Kidney (tissue), 14 donors: ENCODE results near the gene LYZL4. TPM values are rescaled to one million over a fixed set of nuclear protein-coding genes. Genes with fewer than 3 reads are reported as not detected.

Source experiments
- DNase-seq, 5 donors: peaks; one replicate each; pipeline ENCODE4 v3.0.0-alpha.2; 2013 to 2020
- FAIRE-seq: peaks from 2 replicates; lab custom pipeline; 2012; peaks lifted over from hg19 to GRCh38; lab: Jason Lieb, UNC
- H3K27ac ChIP-seq, 2 donors: one replicate each; pipeline ENCODE4 v1.7.0; 2013; ENCODE audit warnings: low read depth in 2 of 2, low read length in 2 of 2, inconsistent platforms in 1 of 2
- H3K27me3 ChIP-seq: one replicate; pipeline ENCODE4 v1.7.1; 2013; ENCODE audit warnings: low read length, inconsistent platforms; ENCODE audit not compliant: control insufficient read depth, insufficient read depth
- H3K36me3 ChIP-seq, 3 donors: one replicate each; pipeline versions ENCODE4 v1.7.0 to v1.7.1; 2013; ENCODE audit warnings: low read length in 3 of 3, control low read depth in 1 of 3, inconsistent platforms in 1 of 3; ENCODE audit not compliant: insufficient read depth in 3 of 3, control insufficient read depth in 2 of 3
- H3K4me1 ChIP-seq, 3 donors: one replicate each; pipeline versions ENCODE4 v1.7.0 to v1.7.1; 2013; ENCODE audit warnings: low read length in 3 of 3, inconsistent platforms in 1 of 3, low read depth in 1 of 3; ENCODE audit not compliant: control insufficient read depth in 2 of 3, insufficient read depth in 2 of 3
- H3K4me3 ChIP-seq, 3 donors: one replicate each; pipeline versions ENCODE4 v1.7.0 to v1.8.1; 2013; ENCODE audit warnings: low read length in 3 of 3, control low read depth in 1 of 3, inconsistent platforms in 1 of 3
- H3K9ac ChIP-seq, 3 donors: one replicate each; pipeline versions ENCODE4 v1.7.0 to v1.7.1; 2013; ENCODE audit warnings: low read length in 3 of 3, control low read depth in 1 of 3, inconsistent platforms in 1 of 3
- H3K9me3 ChIP-seq, 3 donors: one replicate each; pipeline versions ENCODE4 v1.7.0 to v1.7.1; 2013; ENCODE audit warnings: low read length in 3 of 3, control low read depth in 1 of 3, inconsistent platforms in 1 of 3; ENCODE audit not compliant: control insufficient read depth in 2 of 3, insufficient read depth in 1 of 3
- intact Hi-C: fragments of 100-400 bp; cut with DNase I; formaldehyde crosslinking; loops from one replicate; pipeline ENCODE4 v1.11.1; 2022
- polyA plus RNA-seq: library from polyadenylated mRNA; stranded (reverse); fragments of 350-450 nt; fragmentation: Illumina TruSeq; extraction: RNeasy Lipid Tissue Mini Kit (QIAGEN cat#74804); gene quantifications from one replicate; pipeline ENCODE4 v1.2.3, GENCODE V29; 2014; ENCODE audit warnings: low read depth, low replicate concordance; ENCODE audit not compliant: insufficient read depth
- total RNA-seq: library from RNA; stranded (reverse); fragmentation: NEBNext Ultra II Directional; extraction: Animal tissue kit (Norgen Biotek cat#: 25700); gene quantifications from one replicate; pipeline ENCODE4 v1.2.1, GENCODE V29; 2021
- TF ChIP-seq, protein P1 (sequence below): IDR thresholded peaks from 3 replicates; pipeline ENCODE4 v1.5.1; 2012; ENCODE audit warnings: mild to moderate bottlenecking, moderate library complexity, borderline replicate concordance; ENCODE audit not compliant: insufficient read depth; ENCODE audit errors: extremely low read depth
- donor health status: control.
- donor health status: control.
- donor health status: control.
- donor health status: control.
- donor health status: control.
- donor health status: DM: yes; HTN: yes; CAD: no.
- donor health status: Normal renal cell carcinoma (clear cell type).

The LYZL4 gene
- total and polyA plus RNA-seq, 2 donors from 2014 or later: not detected

DNA sequence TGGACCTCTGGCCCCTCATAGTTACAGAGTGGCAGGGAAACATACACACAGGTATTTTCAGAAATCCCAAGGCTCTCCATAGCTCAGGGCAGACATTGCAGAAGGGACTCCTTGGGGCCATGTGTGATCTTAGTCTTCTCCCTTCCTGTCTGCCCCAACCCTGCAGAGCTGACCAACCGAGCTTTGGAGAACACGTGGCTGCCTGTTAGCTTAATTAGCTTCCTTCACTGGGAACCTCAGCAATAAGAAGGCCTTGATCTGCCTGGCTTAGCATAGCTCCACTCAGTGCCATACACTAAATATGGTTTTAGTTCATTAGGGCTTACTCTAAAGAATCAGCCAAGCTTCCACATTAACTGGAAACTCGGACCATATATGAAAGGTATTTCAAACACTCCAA, 12.3 kb downstream of the LYZL4 start:
- Histone ChIP-seq H3K36me3 (no peaks in the 10 kb centered on the region), H3K27me3 (no peaks in the 10 kb centered on the region), H3K4me1 (no peaks in the 10 kb centered on the region), H3K27ac (no peak overlapping the region), H3K4me3 (no peak overlapping the region), H3K9me3 (no peaks in the 10 kb centered on the region), H3K9ac (no peak overlapping the region)
- no peak for DNase-seq
- intact Hi-C loops: no loop called here
- TF ChIP-seq, protein P1, sequence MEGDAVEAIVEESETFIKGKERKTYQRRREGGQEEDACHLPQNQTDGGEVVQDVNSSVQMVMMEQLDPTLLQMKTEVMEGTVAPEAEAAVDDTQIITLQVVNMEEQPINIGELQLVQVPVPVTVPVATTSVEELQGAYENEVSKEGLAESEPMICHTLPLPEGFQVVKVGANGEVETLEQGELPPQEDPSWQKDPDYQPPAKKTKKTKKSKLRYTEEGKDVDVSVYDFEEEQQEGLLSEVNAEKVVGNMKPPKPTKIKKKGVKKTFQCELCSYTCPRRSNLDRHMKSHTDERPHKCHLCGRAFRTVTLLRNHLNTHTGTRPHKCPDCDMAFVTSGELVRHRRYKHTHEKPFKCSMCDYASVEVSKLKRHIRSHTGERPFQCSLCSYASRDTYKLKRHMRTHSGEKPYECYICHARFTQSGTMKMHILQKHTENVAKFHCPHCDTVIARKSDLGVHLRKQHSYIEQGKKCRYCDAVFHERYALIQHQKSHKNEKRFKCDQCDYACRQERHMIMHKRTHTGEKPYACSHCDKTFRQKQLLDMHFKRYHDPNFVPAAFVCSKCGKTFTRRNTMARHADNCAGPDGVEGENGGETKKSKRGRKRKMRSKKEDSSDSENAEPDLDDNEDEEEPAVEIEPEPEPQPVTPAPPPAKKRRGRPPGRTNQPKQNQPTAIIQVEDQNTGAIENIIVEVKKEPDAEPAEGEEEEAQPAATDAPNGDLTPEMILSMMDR: no peak
- no peak for FAIRE-seq

GRCh38 chr3:42397644-42398043, 12.8 kb downstream of the LYZL4 start:
- H3K9me3 ChIP-seq: no peaks in the 10 kb centered on the region
- H3K27ac ChIP-seq: no peak overlapping the region
- no peaks in the 10 kb centered on the region for H3K36me3 ChIP-seq
- H3K4me3 ChIP-seq: no peak overlapping the region
- DNase-seq (no peak), FAIRE-seq (no peak)
- H3K27me3 ChIP-seq: no peaks in the 10 kb centered on the region
- no peaks in the 10 kb centered on the region for H3K4me1 ChIP-seq
- intact Hi-C loops: no loop called here
- no peak overlapping the region for H3K9ac ChIP-seq
- TF ChIP-seq, protein P1: no peak

GRCh38 chr3:42394579-42395288, 15.7 kb downstream of the LYZL4 start:
- FAIRE-seq (no peak), DNase-seq (no peak)
- no peaks in the 10 kb centered on the region for H3K36me3 ChIP-seq
- intact Hi-C loops: no loop called here
- H3K27me3 ChIP-seq: no peaks in the 10 kb centered on the region
- H3K9ac ChIP-seq: no peak overlapping the region
- no peak overlapping the region for H3K27ac ChIP-seq
- no peaks in the 10 kb centered on the region for H3K9me3 ChIP-seq
- TF ChIP-seq, protein P1: no peak
- no peaks in the 10 kb centered on the region for H3K4me1 ChIP-seq
- H3K4me3 ChIP-seq: no peak overlapping the region
